HG02623 (cell line): ENCODE results near the gene CDC6.
A peak's percentile ranks its signal among the peaks of the same experiment; 100 is the strongest.

Experiments used
- ATAC-seq: cut with Tn5 transposase; IDR thresholded peaks from one replicate; pipeline ENCODE4 v1.9.1; 2021; ENCODE audit warnings: moderate library complexity; ENCODE audit not compliant: unreplicated experiment

The CDC6 gene

GRCh38 chr17:40310882-40311391, 23.3 kb downstream of the CDC6 start:
- no peak for ATAC-seq

GRCh38 chr17:40311575-40311974, 23.9 kb downstream of the CDC6 start:
- ATAC-seq = no peak

- ATAC-seq = no peak
These were observed 24.6 kb downstream of the CDC6 start for GRCh38 chr17:40312131-40312731.

- ATAC-seq = no peak
These were observed 25.4 kb downstream of the CDC6 start for GRCh38 chr17:40312893-40313667.

GRCh38 chr17:40313668-40314583, 26.2 kb downstream of the CDC6 start:
- no peak for ATAC-seq

GRCh38 chr17:40314584-40314956, 26.9 kb downstream of the CDC6 start:
- ATAC-seq = no peak

GRCh38 chr17:40315206-40315605, 27.5 kb downstream of the CDC6 start:
- no peak for ATAC-seq

- no peak for ATAC-seq
These were observed 28.2 kb downstream of the CDC6 start for GRCh38 chr17:40315678-40316570.

GRCh38 chr17:40316571-40317344, 29.1 kb downstream of the CDC6 start:
- ATAC-seq = no peak

GRCh38 chr17:40317345-40317873, 29.7 kb downstream of the CDC6 start:
- no peak for ATAC-seq

GRCh38 chr17:40317880-40318829, 30.5 kb downstream of the CDC6 start:
- peak; percentile 67 for ATAC-seq

- ATAC-seq = no peak
These were observed 31.2 kb downstream of the CDC6 start for GRCh38 chr17:40318830-40319391.

GRCh38 chr17:40319651-40320540, 32.2 kb downstream of the CDC6 start:
- ATAC-seq = no peak

GRCh38 chr17:40320756-40321523, 33.3 kb downstream of the CDC6 start:
- no peak for ATAC-seq

GRCh38 chr17:40321524-40321929, 33.8 kb downstream of the CDC6 start:
- ATAC-seq = no peak

GRCh38 chr17:40321961-40322357, 34.3 kb downstream of the CDC6 start:
- ATAC-seq = no peak
